ENCODE results near the gene TECPR1. TPM values are rescaled to one million over a fixed set of nuclear protein-coding genes. Genes with fewer than 3 reads are reported as not detected.

The TECPR1 gene
- total RNA-seq, 1 experiment from 2014 or later = 21.5 TPM

- TF ChIP-seq E2F5 (CRISPR knock-in tag; IDR thresholded peaks at IDR 0.05) = no peak
- TF ChIP-seq KAT7 (CRISPR knock-in tag; IDR thresholded peaks at IDR 0.05; ENCODE audit: borderline replicate concordance) = no peak
- no peak for TF ChIP-seq ZNF512 (CRISPR knock-in tag; IDR thresholded peaks at IDR 0.05; ENCODE audit: borderline replicate concordance)
Measured at GRCh38 chr7:98285157-98286092, 33.4 kb upstream of the TECPR1 start (continued).

GRCh38 chr7:98284335-98285036 lies 32.5 kb upstream of the TECPR1 start:
- no peak overlapping the region; the same call in 1 of the 2 replicates for H3K27ac Mint-ChIP-seq
- POLR2A ChIA-PET = no interaction called here
- DNase-seq (ENCODE audit: low spot score) (no peak), ATAC-seq (no peak)
- H3K36me3 Mint-ChIP-seq = peaks cover 5% of the 10 kb centered on the region; the same call in 1 of the 2 replicates
- no peaks in the 10 kb centered on the region for H3K9me3 Mint-ChIP-seq
- CTCF ChIA-PET = no interaction called here
- H3K4me1 Mint-ChIP-seq = peaks cover 38% of the 10 kb centered on the region
- H3K27me3 Mint-ChIP-seq (ENCODE audit: low read depth) = no peaks in the 10 kb centered on the region
- no peak overlapping the region for H3K4me3 Mint-ChIP-seq
- TF ChIP-seq ZBTB43 (CRISPR knock-in tag; IDR thresholded peaks at IDR 0.05) (no peak), ZNF532 (CRISPR knock-in tag; IDR thresholded peaks at IDR 0.05; ENCODE audit: borderline replicate concordance) (no peak), SMAD4 (CRISPR knock-in tag; IDR thresholded peaks at IDR 0.05) (no peak), ZNF281 (CRISPR knock-in tag; IDR thresholded peaks at IDR 0.05) (no peak), RELA (CRISPR knock-in tag; IDR thresholded peaks at IDR 0.05; ENCODE audit: borderline replicate concordance) (no peak), ZNF425 (CRISPR knock-in tag; conservative IDR thresholded peaks at IDR 0.05) (no peak), ELF4 (CRISPR knock-in tag; IDR thresholded peaks at IDR 0.05; ENCODE audit: low read depth) (no peak), NFE2L1 (CRISPR knock-in tag; IDR thresholded peaks at IDR 0.05) (no peak), EMX1 (CRISPR knock-in tag; IDR thresholded peaks at IDR 0.05) (no peak), MYBL2 (CRISPR knock-in tag; IDR thresholded peaks at IDR 0.05) (no peak), ZNF138 (CRISPR knock-in tag; conservative IDR thresholded peaks at IDR 0.05) (no peak), ZMAT4 (CRISPR knock-in tag; IDR thresholded peaks at IDR 0.05) (no peak), ZNF121 (CRISPR knock-in tag; IDR thresholded peaks at IDR 0.05) (no peak), ZNF512 (CRISPR knock-in tag; IDR thresholded peaks at IDR 0.05; ENCODE audit: borderline replicate concordance) (no peak), TCF7 (CRISPR knock-in tag; IDR thresholded peaks at IDR 0.05; ENCODE audit: low read depth) (no peak)
